ENCODE results near the gene POLK.
"Not testable (repeated sequence)": the region's sequence is repeated elsewhere in the genome, so short reads cannot be mapped to it uniquely, and the experiment has no call there.

The POLK gene

DNA sequence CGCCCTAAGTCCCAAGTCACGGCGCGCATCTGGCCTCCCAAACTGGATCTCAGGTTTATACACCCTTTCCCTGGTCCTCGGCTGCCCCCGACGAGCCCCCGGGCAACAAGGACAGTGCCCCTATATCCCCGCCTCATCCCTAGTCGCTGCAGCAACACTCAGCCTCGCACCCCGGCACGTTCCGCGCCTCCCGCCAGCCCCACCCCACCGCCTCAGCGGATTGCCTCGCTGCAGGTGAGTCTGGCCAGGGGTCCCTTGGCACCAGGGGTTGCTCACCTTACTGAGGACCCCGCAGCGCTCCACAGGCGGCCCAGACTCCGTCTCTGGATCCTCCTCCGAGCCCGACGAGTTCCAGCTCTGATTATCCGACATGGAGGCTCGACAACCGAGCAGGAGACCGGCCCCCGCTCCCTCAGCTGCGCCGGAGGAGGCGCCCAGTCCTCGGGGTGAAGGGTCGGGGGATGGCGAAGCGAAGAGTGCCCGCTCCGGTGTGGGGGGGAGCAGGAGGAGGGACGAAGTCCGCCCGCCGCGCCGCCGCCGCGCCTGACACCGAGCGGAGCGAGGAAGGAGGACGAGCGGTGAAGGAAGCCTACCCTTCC is 756 bp upstream of the POLK start:
- DNase-seq = peak; percentile 22 to 35

- no peak for DNase-seq
Measured at GRCh38 chr5:75512383-75513074, 838 bp downstream of the POLK start.

- no peak for DNase-seq
Measured at GRCh38 chr5:75513841-75514240, 2.1 kb downstream of the POLK start.

DNA sequence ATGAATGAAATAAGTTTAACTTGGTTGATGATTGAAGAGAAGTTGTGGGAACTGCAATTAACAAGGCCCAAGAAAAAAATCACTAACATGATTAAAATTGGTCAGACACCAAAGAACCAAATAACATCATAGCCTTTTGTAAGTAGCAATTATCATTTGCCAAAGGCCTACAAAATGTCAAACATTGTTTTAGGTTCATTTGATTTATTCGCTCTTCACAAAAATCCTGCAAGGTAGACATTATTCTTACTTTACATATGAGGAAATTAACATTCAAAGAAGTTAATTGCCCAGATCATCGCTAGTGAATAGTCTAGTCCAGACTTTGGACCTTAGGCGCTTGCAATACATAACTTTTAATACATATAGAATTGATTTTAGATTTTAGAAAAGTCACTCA is 2.6 kb downstream of the POLK start:
- no peak for DNase-seq

DNA sequence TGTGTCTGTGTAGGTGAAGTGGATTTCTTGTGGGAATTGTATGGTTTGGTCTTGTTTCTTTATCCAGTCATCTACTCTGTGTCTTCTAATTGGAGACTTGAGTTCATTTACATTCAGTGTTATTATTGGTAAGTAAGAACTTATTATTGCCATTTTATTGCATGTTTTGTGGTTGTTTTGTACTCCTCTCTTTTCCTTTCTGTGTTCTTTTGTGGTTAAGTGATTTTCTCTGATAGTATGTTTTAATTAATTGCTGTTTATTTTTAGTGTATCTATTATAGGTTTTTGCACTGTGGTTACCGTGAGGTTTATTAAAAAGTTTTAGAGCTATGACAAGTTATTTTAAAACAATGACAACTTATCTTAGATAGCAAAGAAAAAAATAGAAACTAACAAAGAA is 8.1 kb downstream of the POLK start:
- DNase-seq = no peak

- no peak for DNase-seq
Measured at GRCh38 chr5:75521195-75521594, 9.5 kb downstream of the POLK start.

DNA sequence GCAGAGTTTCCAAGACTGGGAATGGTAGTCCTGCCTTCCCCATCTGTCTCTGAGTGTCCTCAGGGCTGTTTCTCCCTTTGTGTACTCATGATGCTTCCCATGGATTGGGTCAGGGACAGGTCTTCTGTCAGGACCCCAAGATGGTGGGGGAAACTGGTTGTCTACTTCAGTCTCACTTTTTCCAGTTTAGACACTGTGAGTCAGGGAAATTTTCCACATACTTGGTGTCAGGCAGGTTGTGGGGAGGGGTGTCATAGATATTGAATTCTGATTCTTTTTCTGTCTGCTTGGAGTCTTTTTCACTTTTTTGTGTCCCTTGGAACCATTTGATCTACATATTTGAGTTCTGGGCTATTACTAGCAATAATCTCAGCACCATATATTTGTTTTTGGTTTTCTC is 10.3 kb downstream of the POLK start:
- no peak for DNase-seq

DNA sequence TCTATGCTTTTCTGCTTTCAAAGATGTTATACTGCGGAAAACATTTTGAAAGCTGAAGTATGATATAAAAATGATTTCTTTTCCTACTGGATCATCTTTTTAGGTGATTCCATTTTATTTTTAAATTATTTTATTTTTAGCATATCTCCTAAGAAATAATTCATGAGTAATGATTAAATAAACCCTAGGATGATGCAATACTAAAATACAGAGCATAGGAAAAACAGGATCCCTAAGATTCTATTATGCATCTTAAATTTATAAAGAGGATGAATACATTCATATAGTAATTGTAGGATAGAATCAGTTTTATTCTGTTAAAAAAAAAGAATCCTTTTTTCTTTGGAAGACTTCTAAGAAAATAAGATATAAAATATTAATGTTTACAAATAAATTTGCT is 10.9 kb downstream of the POLK start:
- no peak for DNase-seq

GRCh38 chr5:75523275-75523674 is 11.6 kb downstream of the POLK start:
- no peak for DNase-seq

GRCh38 chr5:75524071-75524470 is 12.4 kb downstream of the POLK start:
- DNase-seq = no peak

DNA sequence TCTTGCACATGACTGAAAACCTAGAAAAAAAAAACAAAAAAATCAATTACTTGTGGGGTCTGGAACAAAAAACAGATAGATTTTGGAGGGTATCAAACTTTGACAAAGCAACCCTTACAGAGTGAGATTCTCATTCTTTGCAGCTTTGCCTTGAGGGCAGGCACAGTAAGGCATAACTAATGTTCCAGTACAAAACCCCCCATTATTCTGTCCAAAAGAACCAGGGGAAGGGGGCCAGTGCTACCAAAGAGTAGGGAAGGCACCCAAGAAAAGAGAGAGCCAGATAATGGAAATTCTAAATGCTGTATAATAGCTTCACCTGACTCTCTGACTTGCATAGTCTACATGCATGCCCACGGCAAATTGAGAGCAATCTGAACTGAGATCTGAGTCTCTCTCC is 12.9 kb downstream of the POLK start:
- no peak for DNase-seq

- DNase-seq = no peak
Measured at GRCh38 chr5:75525344-75525743, 13.7 kb downstream of the POLK start.

- DNase-seq = no peak
Measured at GRCh38 chr5:75526070-75526469, 14.4 kb downstream of the POLK start.

DNA sequence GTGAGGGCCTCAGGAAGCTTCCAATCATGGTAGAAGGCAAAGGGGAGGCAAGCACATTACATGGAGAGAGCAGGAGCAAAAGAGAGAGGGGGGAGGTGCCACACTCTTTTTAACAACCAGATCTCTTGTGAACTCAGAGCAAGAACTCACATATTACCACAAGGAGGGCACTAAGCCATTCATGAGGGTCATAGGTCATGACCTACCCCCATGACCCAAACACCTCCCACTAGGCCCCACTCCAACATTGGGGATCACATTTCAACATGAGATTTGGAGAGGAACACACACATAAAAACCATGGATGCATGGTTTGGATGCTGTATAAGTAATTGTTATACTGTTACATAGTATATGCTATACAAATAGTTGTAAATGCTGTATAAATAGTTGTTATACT is 17.5 kb downstream of the POLK start:
- no peak for DNase-seq

GRCh38 chr5:75532190-75532589 is 20.5 kb downstream of the POLK start:
- DNase-seq = no peak

DNA sequence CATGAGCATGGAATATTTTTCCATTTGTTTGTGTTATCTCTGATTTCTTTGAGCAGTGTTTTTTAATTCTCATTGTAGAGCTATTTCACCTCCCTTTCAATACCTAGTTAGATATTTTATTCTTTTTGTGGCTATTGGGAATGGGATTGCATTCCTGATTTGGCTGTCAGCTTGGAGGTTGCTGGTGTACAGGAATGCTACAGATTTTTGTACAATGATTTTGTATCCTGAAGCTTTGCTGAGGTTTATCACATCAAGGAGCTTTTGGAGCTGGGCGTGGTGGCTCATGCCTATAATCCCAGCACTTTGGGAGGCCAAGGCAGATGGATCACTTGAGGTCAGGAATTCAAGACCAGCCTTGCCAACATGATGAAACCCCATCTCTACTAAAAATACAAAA is 22.0 kb downstream of the POLK start:
- DNase-seq = not testable (repeated sequence)

GRCh38 chr5:75534734-75535133 is 23.0 kb downstream of the POLK start:
- no peak for DNase-seq

DNA sequence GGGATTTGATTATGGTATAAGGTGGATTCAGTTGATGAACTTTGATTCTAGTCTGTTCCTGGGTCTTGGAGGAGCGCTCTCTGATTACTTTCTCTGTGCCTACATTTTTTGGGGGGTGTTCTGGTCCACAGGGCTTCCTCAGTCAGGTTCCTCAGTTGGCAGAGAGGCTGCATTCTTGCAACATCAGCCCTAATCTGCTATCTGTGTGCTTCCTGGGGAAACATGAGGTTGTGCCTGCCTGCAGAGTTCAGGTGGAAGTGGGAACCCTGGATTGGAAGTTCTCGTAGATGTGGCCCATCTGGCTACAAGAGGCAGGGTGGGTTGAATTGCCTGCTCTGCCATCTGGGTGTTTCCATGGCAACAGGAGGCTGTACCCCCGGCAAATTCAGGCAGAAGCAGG is 24.5 kb downstream of the POLK start:
- DNase-seq = no peak

- DNase-seq = no peak
Measured at GRCh38 chr5:75536694-75537360, 25.1 kb downstream of the POLK start.

GRCh38 chr5:75538211-75538610 is 26.5 kb downstream of the POLK start:
- no peak for DNase-seq

DNA sequence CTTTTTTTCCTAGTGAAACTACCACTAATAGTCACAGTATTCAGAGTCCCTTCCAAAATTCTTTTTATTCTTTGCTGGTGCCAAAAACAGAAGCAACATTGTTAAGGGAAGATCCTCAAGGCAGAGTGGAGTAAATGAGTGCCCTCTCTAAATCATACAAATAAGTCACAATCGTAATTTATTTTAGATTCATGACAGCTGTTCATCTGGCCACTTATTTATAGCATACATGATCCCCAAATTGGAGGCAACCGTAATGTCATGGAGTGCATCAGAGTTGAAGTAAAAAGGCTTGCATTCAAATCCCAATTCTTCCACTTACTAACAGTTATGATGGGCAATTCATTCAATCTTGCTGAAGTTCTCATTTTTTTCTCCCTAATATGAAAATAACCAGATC is 33.4 kb downstream of the POLK start:
- no peak for DNase-seq

GRCh38 chr5:75546830-75547229 is 35.1 kb downstream of the POLK start:
- DNase-seq = no peak

DNA sequence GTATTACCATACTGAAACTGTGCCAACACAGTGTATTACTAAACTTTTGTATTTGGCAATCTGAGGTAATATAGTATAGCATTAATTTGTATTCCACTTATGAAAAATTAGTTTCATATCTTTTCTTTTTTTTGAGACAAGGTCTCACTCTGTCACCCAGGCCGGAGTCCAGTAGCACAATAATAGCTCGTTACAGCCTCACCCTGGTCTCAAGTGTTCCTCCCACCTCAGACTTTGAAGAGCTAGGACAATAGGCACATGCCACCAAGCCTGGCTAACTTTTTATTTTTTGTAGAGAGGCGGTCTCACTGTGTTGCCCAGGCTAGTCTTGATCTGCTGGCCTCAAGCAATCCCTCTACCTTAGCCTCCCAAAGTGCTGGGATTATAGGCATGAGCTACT is 36.1 kb downstream of the POLK start:
- DNase-seq = no peak

DNA sequence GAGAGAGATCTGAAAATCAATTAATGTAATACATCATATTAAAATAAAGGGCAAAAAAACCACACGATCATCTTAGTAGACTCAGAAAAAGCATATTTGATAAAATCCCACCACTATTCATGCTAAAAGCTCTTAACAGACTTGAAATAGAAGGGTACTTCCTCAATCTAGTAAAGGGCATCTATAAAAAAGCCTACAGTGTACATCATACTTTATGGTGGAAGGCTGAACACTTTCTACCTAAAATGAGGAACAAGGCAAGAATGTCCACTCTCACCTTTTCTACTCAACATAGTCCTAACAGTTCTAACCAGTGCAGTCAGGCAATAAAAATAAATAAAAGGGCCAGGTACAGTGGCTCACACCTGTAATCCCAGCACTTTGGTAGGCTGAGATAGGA is 38.9 kb downstream of the POLK start:
- DNase-seq = no peak

DNA sequence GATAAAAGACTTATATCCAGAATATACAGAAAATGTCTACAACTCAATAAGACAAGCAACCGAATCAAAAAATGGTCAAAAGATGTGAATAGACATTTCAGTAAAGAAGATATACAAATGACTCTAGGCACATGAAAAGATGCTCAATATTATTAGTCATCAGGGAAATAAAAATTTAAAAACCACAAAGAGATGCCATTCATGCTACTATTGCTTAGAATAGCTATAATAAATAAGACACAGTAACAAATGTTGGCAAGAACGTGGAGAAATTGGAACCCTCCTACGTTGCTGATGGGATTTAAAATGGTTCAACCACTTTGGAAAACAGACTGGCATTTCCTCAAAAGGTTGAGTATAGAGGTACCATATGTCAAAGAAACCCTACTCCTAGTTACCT is 39.8 kb downstream of the POLK start:
- no peak for DNase-seq
